Umbilical cord (tissue), 2 donors: ENCODE results near the gene MFAP5. TPM values are rescaled to one million over a fixed set of nuclear protein-coding genes. Genes with fewer than 3 reads are reported as not detected.
A peak's percentile ranks its signal among the peaks of the same experiment; 100 is the strongest.
"Not testable (repeated sequence)": the region's sequence is repeated elsewhere in the genome, so short reads cannot be mapped to it uniquely, and the experiment has no call there.

Experiments
- DNase-seq: peaks from one replicate; pipeline ENCODE4 v3.0.0-alpha.2; 2015; ENCODE audit warnings: low spot score
- total RNA-seq: library from RNA; depleted of rRNA; stranded (reverse); fragments of >200 nt; gene quantifications from one replicate; pipeline ENCODE4 v1.2.3, GENCODE V29; 2014; ENCODE audit warnings: low replicate concordance; ENCODE audit not compliant: insufficient read depth

MFAP5 gene
- total RNA-seq, 1 donor from 2014 or later, result 53.0 TPM

GRCh38 chr12:8675591-8676036 lies 13.0 kb upstream of the MFAP5 start:
- DNase-seq, result no peak

GRCh38 chr12:8672381-8672780 lies 9.8 kb upstream of the MFAP5 start:
- DNase-seq, result no peak

- no peak for DNase-seq
Observed at GRCh38 chr12:8668441-8668840, 5.8 kb upstream of the MFAP5 start.

- no peak for DNase-seq
Observed at GRCh38 chr12:8667270-8667669, 4.6 kb upstream of the MFAP5 start.

- DNase-seq, result no peak
Observed at GRCh38 chr12:8665759-8666158, 3.1 kb upstream of the MFAP5 start.

GRCh38 chr12:8664228-8664913 lies 1.7 kb upstream of the MFAP5 start:
- DNase-seq, result no peak

- no peak for DNase-seq
Observed at GRCh38 chr12:8661751-8662150, 875 bp downstream of the MFAP5 start.

GRCh38 chr12:8661016-8661415 lies 1.6 kb downstream of the MFAP5 start:
- DNase-seq, result no peak

GRCh38 chr12:8658346-8658745 lies 4.3 kb downstream of the MFAP5 start:
- peak; percentile 21 for DNase-seq

- DNase-seq, result no peak
Observed at GRCh38 chr12:8655421-8655820, 7.2 kb downstream of the MFAP5 start.

- DNase-seq, result no peak
Observed at GRCh38 chr12:8648576-8649205, 13.9 kb downstream of the MFAP5 start.

GRCh38 chr12:8647968-8648367 lies 14.7 kb downstream of the MFAP5 start:
- DNase-seq, result no peak

- no peak for DNase-seq
Observed at GRCh38 chr12:8644345-8645248, 18.0 kb downstream of the MFAP5 start.

GRCh38 chr12:8642775-8643174 lies 19.9 kb downstream of the MFAP5 start:
- DNase-seq, result no peak

GRCh38 chr12:8639936-8640335 lies 22.7 kb downstream of the MFAP5 start:
- no peak for DNase-seq

- no peak for DNase-seq
Observed at GRCh38 chr12:8638951-8639350, 23.7 kb downstream of the MFAP5 start.

GRCh38 chr12:8637666-8638065 lies 25.0 kb downstream of the MFAP5 start:
- no peak for DNase-seq

- DNase-seq, result no peak
Observed at GRCh38 chr12:8637244-8637643, 25.4 kb downstream of the MFAP5 start.

- DNase-seq, result no peak
Observed at GRCh38 chr12:8636581-8636980, 26.0 kb downstream of the MFAP5 start.

GRCh38 chr12:8636007-8636346 lies 26.6 kb downstream of the MFAP5 start:
- DNase-seq, result not testable (repeated sequence)

GRCh38 chr12:8635342-8636006 lies 27.2 kb downstream of the MFAP5 start:
- DNase-seq, result not testable (repeated sequence)

GRCh38 chr12:8630131-8630530 lies 32.5 kb downstream of the MFAP5 start:
- DNase-seq, result no peak
